LHCN-M2 (cell line): ENCODE results near the gene SLC6A11. TPM values are rescaled to one million over a fixed set of nuclear protein-coding genes. Genes with fewer than 3 reads are reported as not detected.

ENCODE experiments used
- DNase-seq: peaks from one replicate; pipeline ENCODE4 v3.0.0-alpha.2; 2012; ENCODE audit warnings: low read depth
- polyA plus RNA-seq: library from polyadenylated mRNA; unstranded; fragments of >200 nt; gene quantifications from one replicate; pipeline ENCODE4 v1.2.1, GENCODE V29; 2012; ENCODE audit warnings: missing spikeins
- total RNA-seq: library from RNA; depleted of rRNA; stranded (reverse); fragments of >200 nt; gene quantifications from 2 replicates; pipeline ENCODE4 v1.2.3, GENCODE V29; 2014; rRNA removed

Gene SLC6A11
- not detected in 2 replicates for total RNA-seq
- polyA plus RNA-seq, result 0.04 TPM

DNA sequence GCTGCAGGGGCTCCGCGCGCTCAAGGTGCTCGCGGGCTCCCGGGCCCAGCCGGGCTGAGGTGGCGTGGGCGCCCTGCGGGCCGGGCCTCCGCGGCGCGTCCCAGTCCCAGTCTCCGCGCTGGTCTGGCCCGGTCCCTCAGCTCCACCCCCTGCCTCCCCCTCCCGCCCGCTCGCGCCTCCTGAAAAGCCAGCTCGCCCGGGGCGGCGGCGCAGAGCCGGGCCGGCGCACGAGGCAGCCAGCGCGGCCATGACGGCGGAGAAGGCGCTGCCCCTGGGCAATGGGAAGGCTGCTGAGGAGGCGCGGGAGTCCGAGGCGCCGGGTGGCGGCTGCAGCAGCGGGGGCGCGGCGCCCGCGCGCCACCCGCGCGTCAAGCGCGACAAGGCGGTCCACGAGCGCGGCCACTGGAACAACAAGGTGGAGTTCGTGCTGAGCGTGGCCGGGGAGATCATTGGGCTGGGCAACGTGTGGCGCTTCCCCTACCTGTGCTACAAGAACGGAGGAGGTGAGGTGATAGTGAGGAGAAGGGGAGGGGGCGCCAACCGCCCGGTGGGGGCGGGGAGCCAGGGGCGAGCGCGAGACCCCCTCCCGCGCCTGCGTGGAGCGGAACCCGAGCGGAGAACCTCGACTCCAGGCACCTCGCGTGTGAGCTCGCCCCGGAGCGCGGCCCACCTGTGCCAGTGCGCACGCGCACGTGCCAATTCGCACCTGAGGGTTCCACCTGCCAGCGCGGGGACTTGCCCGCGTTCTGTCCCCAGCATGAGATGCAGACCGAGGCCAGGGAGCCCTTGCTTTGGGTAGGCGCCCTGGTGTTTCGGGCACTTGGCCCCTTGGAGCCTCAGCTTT, at the start of gene SLC6A11:
SLC6A11 (plus strand) TSS at position 210 of the 844 bp plus-strand sequence; CDS start at position 248, 38 bp downstream.
- no peak for DNase-seq

DNA sequence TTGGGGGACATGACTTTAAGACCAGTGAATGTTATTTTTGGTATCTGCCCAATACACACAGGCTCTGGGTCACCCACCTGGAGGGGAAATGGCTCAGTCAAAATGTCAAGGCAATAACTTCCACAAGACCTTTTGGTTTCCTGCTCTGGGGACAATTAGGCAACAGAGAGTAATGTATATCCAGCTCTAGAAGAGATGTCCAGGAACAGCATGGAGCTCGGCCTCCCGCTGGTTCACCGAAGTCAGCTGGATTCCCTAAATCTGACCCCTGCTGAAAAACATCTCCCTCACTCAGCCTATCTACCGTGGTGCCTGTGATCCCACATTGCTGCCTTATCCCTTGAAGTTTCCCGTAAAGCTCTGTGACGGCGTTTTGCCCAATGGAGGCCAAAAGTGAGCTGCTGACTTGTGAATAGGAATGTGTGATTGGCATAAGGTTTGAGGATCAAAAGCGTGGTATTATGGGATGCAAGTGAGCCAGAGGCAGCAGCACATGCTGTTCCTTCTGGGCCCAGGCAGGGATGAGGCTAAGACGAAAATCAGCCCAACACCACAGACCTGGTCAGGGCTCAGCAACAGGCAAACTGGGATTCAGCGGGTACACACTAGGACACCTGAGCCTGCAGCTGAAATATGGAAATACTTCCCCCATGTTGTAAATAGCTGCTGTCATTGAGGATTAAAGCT, 47.2 kb upstream of the SLC6A11 start:
- no peak for DNase-seq

DNA sequence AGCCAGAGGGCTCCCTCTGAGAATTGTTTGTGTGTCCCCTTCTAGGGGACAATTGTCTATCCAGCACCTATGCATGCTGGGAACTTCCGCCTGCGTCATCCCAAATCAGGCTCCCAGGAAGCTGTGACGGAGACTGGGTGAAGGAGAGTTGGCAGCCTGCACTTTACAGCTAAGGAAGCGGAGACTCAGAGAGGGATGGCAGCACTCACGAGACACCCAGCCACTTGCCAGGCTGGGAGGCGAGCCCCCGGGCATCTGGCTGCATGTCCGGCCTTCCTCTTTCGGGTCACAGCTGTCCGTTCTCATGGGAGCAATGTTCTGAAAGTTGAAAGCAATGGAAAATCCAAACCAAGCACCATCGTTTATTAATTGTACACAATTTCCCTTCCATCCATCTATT, 45.5 kb upstream of the SLC6A11 start:
- DNase-seq, result no peak

DNA sequence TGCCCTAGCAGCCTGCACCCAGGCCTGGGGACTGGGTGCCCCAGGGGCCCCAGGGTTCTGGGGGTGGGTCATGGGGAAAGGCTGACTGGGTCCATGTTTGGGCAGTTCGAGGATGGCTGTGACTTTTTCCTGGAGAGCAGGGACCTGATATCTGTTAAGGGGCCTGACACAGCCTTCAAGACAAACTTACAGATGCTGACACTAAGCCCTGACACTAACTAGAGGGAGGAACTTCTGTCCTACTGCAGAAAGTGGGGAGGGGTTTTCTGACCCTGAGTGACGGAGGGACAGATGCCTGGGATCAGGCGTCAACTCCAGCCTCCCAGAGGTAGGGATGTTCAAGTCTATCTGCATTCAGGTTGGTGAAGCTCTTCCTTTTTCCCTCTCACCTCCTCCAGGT, 45.0 kb upstream of the SLC6A11 start:
- DNase-seq, result no peak

DNA sequence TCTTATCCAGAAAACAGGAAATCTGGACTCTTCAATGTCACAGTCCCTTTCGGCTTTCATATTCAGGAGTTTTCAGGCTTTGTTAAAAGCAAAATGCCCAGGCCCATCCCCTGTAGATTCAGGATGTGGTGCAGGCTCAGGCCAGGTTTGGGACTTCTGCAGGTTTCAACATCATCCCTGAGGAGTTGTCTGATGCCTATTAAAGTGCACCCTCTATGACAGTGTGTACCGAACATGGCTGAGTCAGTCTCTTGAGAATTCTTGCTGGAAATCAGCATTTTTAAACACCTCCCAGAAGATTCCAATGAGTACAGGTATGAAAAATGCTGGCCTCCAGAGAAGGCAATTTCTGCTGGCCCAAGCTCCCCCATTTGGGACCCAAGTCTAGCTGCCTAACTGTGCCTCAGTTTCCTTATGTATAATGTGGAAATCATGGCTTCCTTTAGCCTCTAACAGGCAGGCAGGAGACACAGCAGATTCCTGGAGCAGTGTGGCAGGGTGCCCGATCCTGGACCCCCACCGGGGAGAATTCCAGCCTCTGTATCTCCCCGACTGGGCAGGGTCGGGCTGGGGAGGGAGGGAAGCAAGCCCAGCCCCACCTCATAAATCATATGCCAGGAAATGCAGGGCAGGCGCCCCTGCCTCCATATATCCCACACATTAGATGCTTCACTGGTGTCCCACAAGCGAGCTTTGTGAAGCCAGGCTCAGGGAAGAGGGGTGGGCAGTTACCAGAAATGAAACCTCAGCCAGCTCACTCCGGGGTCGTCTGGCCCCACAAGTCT, 44.4 kb upstream of the SLC6A11 start:
- DNase-seq, result no peak

DNA sequence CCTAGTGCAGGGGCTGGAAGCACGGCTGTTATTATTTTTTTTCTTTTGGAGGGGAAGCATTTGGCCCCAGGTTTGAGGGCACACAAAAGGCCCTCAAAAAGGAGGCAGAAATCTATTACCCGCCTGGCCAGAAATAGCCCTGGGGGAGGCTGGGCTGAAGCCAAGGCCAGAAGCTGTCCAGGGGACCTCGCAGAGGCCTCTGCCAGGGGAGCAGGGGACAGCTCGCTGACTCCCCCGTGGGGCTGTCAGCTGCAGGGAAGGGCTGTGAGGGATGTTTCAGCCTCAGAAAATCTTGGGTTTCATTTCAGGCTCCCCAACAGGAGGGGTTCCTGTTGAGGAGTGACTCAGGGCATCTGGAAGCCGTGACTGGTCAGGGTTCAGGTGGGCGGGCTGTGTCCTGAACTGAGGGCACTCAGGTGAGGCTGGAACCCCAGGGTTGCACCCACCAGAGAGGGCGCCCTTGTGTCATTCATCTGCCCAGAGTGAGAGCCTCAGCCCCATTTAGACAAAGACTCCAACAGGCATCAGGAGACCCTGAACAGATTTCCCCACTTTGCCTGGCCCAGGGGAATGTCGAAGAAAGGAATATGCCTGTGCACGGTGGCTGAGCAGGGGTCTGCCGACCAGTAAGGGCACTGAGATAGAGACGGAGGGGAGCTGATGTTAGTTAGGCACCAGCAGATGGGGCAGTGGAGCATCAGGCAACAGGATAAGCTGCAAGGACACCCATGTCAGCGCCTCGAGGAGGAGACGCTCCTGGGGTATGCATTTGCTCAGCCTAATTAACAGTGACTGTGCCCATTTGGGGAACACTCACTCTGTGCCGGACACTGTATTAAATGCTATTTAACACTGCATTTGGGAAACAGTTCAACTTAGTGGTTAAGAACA, 43.5 kb upstream of the SLC6A11 start:
- DNase-seq, result no peak

DNA sequence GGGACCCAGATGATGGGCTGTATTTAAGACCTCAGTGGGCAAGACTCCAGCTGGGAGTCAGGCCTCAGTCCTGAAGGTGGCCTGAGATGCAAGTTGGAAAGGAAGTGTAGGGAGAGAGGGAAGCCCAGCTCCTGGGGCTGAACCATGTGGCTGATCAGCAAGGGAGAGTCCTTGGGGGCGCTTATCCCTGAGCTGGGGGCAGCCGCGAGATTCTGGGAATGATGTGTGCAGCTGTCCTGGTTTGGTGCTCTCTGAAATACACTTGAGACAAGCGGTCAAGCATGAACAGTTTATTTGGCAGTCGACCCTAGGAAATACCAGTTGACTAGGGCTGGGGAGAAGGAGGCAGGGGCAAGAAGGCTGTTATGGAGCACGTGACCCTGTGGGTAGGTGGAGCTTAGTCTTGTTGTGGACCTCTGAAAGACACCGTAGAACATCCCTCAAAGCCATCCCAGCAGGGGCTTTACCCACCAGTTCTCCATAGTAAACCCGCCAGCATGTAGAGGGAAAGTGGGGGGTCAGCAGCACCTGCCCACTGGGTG, 41.8 kb upstream of the SLC6A11 start:
- DNase-seq, result no peak

DNA sequence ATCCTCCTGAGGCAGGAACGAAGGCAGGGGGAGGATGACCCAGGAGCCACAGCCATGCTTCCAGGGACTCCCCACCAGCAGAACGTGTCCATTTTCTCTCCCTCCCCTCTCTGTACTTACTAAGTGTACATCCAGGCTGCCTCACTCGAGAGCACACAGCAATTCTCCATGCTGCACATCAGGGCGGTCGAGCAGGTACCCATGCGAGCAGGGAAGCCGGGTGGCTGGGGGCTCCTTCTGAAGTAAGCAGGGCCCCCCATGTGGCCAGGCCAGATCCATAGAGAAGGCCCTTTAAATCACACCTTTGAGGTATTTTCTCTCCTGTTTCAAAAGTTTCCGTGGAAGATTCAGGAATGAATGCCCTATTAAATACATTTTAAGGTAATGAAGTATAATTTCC, 41.2 kb upstream of the SLC6A11 start:
- DNase-seq, result no peak

DNA sequence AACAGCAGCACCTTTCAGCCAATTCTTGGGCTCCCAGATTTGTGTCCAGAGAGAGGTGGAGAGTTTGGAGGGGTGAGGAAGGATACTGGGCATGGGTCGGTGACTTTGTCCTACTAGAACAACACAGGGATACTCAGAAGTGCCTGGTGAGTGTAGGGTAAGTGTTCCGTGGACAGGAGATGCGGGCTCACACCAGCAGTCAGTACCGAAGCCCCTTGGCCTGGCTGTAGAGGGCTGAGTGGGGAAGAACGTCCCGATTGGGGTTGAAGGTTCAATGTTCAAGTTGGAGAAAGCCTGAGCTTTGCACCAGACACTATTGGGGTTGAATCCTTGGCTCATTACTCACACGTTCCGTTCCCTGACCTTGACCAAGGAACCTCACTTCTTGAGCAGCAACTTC, 40.8 kb upstream of the SLC6A11 start:
- no peak for DNase-seq

DNA sequence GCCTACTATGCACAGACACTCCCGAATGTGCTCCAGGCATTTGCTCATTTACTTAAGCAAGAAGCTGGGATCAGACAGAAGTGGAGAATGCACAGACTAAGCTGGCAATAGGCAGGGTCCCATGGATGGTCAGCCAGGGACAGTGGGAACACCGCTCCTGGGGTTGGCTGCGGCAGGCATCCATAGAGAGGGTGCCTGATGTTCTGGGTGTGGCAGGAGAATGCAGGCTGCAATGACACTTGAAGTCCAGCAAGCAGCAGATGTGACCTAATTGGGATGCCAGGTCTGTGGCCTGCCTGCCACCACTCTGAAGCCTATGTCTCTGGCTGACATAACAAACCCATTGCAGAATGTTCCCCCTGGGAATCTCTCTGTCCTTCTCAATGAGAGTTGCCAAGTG, 40.2 kb upstream of the SLC6A11 start:
- DNase-seq, result no peak

DNA sequence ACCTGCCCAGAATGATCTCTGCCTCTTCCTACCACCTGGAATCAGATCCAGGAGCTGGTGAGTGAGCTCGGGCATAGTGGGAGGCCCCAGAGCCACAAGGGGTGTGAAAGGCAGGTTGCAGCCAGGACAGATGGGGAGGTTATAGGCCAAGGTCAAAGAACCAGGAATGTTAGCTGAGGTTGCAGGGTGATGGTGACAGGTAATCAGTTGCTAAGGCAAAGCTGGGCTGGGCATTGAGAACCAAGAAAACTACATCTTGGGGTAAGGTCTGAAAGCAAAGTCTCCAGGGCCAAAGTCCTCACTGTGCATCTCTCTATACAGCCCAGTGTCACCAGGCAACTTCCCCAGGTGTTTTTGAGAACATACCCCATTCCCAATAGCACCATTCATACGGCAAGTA, 38.4 kb upstream of the SLC6A11 start:
- no peak for DNase-seq

DNA sequence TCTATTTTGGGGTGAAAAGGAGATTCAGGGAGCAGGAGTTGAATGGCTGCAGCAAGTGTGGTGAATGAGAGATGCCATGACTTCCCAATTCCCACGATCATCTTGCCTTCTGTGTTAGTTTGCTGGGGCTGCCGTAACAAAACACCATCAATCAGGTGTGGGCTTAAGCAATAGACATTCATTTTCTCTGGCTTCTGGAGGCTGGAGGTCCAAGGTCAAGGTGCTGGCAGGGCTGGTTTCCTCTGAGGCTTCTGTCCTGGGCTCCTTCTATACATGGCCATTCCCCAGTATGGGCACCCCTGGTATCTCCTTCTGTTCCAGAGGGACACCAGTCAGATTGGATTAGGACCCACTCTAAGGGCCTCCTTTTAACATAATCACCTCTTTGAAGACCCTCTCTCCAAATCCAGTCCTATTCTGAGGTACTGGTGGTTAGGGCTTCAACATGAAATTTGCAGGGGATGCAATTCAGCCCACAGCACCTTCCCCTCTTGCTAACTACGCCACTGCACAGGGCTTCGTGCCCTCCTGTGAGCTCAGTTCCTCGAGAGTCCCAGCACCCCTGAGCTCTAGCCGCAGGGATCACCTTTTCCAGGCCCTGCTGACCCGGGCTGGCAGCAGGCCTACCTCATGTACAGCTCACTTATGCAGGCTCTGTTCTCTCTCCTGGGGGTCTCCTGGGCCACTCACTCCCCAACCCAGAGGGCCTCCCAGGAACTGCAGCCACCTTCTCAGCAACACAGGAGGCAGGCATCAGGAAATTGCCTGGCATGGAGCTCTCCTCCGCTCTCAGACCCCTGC, 37.3 kb upstream of the SLC6A11 start:
- DNase-seq, result no peak

DNA sequence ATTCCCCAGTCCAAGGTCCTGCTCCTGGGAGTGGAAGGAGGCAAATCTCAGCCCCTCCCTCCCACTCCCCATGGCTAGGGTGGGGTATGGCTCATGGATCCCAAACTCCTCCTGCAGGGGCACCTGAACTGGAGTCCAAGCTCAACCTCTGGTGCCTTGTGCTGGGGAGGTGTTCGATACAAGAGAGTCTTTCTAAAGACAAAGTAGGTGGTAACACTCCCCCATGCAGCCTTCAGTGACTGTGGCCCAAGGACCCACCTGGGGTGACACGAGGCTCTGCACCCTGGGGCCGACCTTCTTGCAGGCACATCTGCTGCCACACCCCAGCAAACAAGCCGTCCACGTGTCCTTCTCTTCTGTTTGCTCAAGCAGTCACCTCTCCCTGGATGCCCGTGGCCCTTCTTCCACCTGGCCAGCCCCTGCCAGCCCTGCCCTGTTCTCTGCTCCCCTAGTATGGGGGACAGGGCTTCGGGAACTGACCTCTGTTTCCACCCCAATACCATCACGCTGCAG, 36.7 kb upstream of the SLC6A11 start:
- DNase-seq, result no peak

DNA sequence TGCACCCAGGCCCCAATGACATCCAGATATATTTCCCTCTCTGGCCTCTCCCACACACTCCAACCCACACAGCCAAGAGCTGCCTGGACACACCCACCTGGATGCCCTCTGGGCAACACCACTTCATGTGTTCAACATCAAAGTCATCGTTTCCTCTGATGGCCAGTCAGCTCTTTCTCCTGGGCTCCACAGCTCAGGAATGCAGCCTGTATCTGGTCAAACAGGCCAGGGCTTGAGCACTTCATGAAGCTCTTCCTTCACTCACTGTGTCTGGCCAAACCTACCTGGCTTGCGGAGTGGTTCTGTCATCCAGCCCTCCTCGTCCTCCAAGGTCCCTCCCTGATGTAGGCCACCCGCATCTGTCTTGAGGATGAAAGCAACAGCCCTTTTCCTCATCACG, 35.8 kb upstream of the SLC6A11 start:
- no peak for DNase-seq

DNA sequence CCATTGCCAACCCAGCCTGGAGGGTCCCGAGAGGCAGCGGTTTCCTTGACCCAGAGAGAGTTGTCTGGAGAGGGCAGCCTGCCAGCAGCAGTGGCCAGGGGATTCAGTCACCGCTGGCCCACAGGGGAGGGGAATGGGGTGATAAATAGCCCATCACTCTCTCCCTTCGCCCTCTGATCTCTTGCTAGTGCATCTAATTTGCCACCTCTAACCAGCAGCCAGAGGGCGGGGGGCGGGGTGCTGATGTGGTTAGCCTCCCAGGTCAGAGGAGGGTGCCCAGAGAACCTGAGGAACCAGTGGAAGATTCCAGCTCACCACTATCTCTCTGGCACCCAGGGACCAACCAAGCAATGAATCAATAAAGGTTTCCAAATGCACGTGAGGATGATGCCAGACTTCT, 35.1 kb upstream of the SLC6A11 start:
- DNase-seq, result no peak

DNA sequence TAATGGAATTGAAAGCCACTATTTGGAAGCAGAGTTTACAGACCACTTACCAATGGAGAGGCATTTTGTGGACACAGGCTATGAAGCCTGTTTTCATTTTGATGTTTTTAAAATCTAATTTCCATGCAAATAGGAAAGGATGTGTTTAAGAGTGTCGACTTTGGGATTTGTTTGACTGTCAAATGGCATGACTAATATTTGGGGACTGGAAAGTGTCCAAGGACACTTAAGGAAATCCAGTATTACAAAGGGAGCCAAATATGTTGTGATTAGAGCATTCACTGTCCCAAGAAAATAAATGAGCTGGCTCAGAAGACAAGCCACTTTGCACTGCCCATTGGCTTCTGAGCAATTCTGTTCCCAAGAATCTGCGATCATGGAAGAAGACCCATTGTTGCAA, 34.0 kb upstream of the SLC6A11 start:
- DNase-seq, result no peak

DNA sequence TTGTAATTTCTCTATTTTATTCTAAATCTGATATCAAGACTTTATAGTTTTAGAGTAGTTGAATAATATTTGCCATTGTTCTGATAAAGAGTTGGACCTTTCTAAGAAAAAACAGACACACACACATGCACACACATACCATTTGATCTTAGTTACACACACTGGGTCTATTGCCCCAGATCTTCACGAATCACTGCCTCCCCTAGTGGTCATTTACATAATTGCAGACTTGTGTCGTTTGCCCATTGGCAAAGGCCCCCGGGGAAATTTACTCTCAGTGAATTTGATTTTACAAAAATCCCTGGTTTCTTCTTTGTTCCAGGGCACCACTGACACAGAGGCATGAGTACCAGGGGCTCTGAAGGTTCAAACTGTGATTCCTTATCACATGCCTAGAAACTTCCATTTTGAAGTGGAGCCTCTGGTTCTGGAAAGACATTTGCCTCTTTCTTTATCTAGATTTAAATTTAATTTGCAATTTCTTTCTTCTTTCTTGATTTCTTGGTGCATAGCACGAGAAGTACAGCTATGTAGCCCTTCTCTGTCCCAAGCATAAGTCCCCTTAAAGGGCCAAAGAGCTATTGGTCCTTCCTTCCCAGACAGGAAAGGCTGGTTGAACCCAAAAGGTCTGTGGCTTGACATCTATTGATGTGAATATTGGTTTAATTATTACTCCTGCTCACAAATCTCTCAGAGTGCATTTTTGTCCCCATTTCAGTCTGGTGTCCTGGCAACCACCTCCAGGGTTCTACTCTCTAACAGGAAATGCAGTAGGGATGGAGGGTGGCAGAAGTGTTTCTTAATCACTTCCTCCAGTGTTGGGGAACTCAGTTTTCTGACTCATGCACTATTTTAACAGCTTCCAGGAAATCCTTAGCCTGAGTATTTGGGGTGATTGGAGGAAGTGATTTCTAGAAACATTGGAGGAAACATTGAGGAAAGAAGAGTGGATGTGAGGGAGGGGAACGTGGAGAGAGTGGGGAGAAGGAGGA, 32.4 kb upstream of the SLC6A11 start:
- DNase-seq, result peak; percentile 29

DNA sequence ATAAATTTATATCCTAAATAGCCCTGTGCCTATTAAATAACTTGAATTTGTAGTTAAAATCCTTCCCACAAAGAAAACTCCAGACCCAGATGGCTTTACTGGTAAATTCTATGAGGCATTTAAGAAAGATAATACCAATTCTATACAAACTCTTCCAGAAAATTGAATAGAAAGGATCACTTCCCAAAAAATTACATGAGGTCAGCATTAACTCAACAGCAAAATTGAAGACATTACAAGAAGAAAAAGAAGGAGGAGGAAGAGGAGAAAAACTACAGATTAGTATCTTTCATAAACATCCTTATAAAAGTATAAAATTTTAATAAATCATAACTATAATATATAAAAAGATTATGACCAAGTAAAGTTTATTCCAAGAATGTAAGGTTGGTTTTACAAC, 29.4 kb upstream of the SLC6A11 start:
- no peak for DNase-seq

DNA sequence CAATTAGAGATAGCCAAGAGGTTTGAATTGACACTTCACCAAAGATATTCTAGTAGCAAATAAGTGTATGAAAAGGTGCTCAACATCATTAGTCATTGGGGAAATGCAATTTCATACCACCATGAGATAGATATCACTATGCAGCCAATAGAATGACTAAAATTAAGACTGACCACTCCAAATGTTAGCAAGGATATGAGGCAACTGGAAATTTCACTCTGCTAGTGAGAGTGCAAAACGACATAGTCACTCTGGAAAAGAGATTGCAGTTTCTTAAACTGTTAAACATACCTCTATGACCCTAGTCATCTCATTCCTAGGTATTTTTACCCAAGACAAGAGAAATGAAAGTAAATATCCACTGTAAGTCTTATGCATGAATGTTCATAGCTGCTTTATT, 27.6 kb upstream of the SLC6A11 start:
- DNase-seq, result no peak
